ENCODE data around the gene ZNF276. TPM values are rescaled to one million over a fixed set of nuclear protein-coding genes. Genes with fewer than 3 reads are reported as not detected.

ZNF276 gene
- total and polyA plus RNA-seq, 2 of the 8 experiments (the other 6 are each of a cell fraction or from before 2014, with no cell fraction given): 6.4 to 9.3 TPM

DNA sequence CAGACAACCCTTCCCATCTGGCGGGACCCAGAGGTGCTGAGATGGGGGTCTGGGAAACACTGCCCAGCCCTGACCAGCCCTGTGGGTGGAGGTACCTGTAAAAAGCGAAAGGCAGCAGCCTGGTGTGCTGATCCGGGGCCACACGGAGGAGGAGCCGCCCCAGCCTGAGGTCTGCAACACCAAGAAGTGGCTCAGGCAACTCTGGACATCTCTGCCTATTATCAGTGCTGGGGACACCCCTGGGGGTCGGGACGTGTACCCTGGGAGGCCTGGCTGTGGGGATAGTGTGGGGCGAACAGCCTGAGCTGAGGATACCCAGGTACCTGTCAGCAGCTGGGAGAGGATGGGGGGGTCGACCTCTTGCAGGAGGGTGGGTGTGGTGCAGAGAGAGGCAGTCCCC lies 18.0 kb downstream of the ZNF276 start:
- no peak overlapping the region for H4K5ac ChIP-seq (ENCODE audit: insufficient read length, low read depth, low read length)
- POLR2A ChIA-PET (ENCODE audit: partially characterized antibody): interaction anchor here (0.8 to 5.4 kb wide), 10 partner anchors 8 to 39 kb away, joined by 3 to 19 read pairs (median 4); no protein-coding TSS in a partner anchor
- H4K8ac ChIP-seq (ENCODE audit: extremely low read depth, insufficient read depth, low read length): no peak overlapping the region
- H3K4me2 ChIP-seq (ENCODE audit: insufficient read depth in 1 of 2, low read depth in 2 of 2, low read length in 2 of 2): no peak overlapping the region
- no peaks in the 10 kb centered on the region for H3K23me2 ChIP-seq (ENCODE audit: low read depth, low read length)
- H3K79me1 ChIP-seq (ENCODE audit: low read depth, low read length): peaks cover 2% of the 10 kb centered on the region; the same call in 1 of the 2 replicates
- H3K4ac ChIP-seq (replicated peaks; ENCODE audit: insufficient read length, low read depth, low read length): no peak overlapping the region
- H2AK5ac ChIP-seq (ENCODE audit: low read depth, low read length): no peak overlapping the region
- H3K79me2 ChIP-seq (ENCODE audit: control insufficient read depth in 1 of 2, insufficient read depth in 2 of 2, low read length in 2 of 2): no peaks in the 10 kb centered on the region
- peaks cover 4 to 11% of the 10 kb centered on the region in 2 experiments for H4K20me1 ChIP-seq (replicated peaks in 1 of 2; ENCODE audit: control insufficient read depth in 1 of 2, insufficient read depth in 2 of 2, low read length in 2 of 2)
- no peak overlapping the region for H2BK120ac ChIP-seq (replicated peaks; ENCODE audit: low read depth, low read length)
- no peak overlapping the region for H4K91ac ChIP-seq (replicated peaks; ENCODE audit: insufficient read length, low read length)
- no peak overlapping the region for H3K18ac ChIP-seq (ENCODE audit: extremely low read depth, low read length)
- H2AFZ ChIP-seq (ENCODE audit: low read length): no peak overlapping the region
- H3K36me3 ChIP-seq (ENCODE audit: control insufficient read depth in 2 of 4, insufficient read depth in 4 of 4, low read length in 3 of 4): peaks cover 28 to 61% (median 49%) of the 10 kb centered on the region in 4 experiments
- CTCF ChIA-PET (ENCODE audit: partially characterized antibody): interaction anchor here (0.6 to 7.8 kb wide), 9 partner anchors 10 to 160 kb away, joined by 3 to 69 read pairs (median 4); no protein-coding TSS in a partner anchor
- no peak overlapping the region for H2BK5ac ChIP-seq (ENCODE audit: low read depth, low read length)
- no peak overlapping the region for H3K56ac ChIP-seq (replicated peaks; ENCODE audit: insufficient read length, low read depth, low read length)
- H3K4me3 ChIP-seq (ENCODE audit: extremely low read depth in 1 of 4, insufficient read depth in 2 of 4, low read depth in 3 of 4, low read length in 4 of 4): no peak overlapping the region
- H3K23ac ChIP-seq (ENCODE audit: insufficient read length): no peak overlapping the region
- no peak overlapping the region for H2BK15ac ChIP-seq (ENCODE audit: low read length)
- no peak overlapping the region for H3K9ac ChIP-seq (replicated peaks in 1 of 4; ENCODE audit: extremely low read depth in 1 of 4, low read depth in 3 of 4, low read length in 3 of 4)
- no peak overlapping the region for H2BK20ac ChIP-seq (ENCODE audit: low read length)
- H3K4me1 ChIP-seq (replicated peaks in 1 of 4; ENCODE audit: control insufficient read depth in 3 of 4, insufficient read depth in 4 of 4, low read length in 3 of 4): no peaks in the 10 kb centered on the region
- no peak overlapping the region for H3K14ac ChIP-seq (ENCODE audit: insufficient read length)
- 90% methylated on average over 9 of the region's 9 CpGs; no CpG with 5 or more reads in 1 of the 2 experiments for WGBS, 2 experiments (ENCODE audit: extremely low coverage in 1 of 2, insufficient coverage in 1 of 2, insufficient read length in 1 of 2, insufficient replicate concordance in 2 of 2, low coverage in 1 of 2, low lambda C conversion rate in 2 of 2, missing lambda C conversion rate in 1 of 2)
- FAIRE-seq (no peak), DNase-seq (ENCODE audit: low read depth in 1 of 2, low spot score in 2 of 2) (no peak)
- no peaks in the 10 kb centered on the region for H3K27me3 ChIP-seq (replicated peaks in 1 of 4; ENCODE audit: control insufficient read depth in 3 of 4, extremely low read depth in 1 of 4, insufficient read depth in 3 of 4, low read length in 3 of 4)
- H3K27ac ChIP-seq (ENCODE audit: low read depth, low read length): no peak overlapping the region
- no peak overlapping the region for H2BK12ac ChIP-seq (ENCODE audit: low read depth, low read length)
- H3K9me3 ChIP-seq (ENCODE audit: insufficient read depth in 2 of 2, low read depth in 1 of 2, low read length in 1 of 2): no peaks in the 10 kb centered on the region
- TF ChIP-seq, protein P1, sequence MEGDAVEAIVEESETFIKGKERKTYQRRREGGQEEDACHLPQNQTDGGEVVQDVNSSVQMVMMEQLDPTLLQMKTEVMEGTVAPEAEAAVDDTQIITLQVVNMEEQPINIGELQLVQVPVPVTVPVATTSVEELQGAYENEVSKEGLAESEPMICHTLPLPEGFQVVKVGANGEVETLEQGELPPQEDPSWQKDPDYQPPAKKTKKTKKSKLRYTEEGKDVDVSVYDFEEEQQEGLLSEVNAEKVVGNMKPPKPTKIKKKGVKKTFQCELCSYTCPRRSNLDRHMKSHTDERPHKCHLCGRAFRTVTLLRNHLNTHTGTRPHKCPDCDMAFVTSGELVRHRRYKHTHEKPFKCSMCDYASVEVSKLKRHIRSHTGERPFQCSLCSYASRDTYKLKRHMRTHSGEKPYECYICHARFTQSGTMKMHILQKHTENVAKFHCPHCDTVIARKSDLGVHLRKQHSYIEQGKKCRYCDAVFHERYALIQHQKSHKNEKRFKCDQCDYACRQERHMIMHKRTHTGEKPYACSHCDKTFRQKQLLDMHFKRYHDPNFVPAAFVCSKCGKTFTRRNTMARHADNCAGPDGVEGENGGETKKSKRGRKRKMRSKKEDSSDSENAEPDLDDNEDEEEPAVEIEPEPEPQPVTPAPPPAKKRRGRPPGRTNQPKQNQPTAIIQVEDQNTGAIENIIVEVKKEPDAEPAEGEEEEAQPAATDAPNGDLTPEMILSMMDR (IDR thresholded peaks at IDR 0.05; ENCODE audit: control extremely low read depth in 1 of 3, insufficient read depth in 1 of 3, low read depth in 1 of 3, low read length in 3 of 3): no peak
- no peak for TF ChIP-seq NANOG (IDR thresholded peaks at IDR 0.05; ENCODE audit: insufficient read depth, low read depth, low read length, poor library complexity, severe bottlenecking)
- TF ChIP-seq EGR1 (IDR thresholded peaks at IDR 0.05; ENCODE audit: borderline replicate concordance, low read depth, low read length): no peak
- TF ChIP-seq RXRA (IDR thresholded peaks at IDR 0.05; ENCODE audit: insufficient read depth, low read depth, low read length): no peak
- TF ChIP-seq CTBP2 (IDR thresholded peaks at IDR 0.05; ENCODE audit: borderline replicate concordance, insufficient read depth, insufficient read length, low read length): no peak
- no peak for TF ChIP-seq KDM4A (IDR thresholded peaks at IDR 0.05; ENCODE audit: low read depth, low read length, severe bottlenecking)
- TF ChIP-seq, protein P2, sequence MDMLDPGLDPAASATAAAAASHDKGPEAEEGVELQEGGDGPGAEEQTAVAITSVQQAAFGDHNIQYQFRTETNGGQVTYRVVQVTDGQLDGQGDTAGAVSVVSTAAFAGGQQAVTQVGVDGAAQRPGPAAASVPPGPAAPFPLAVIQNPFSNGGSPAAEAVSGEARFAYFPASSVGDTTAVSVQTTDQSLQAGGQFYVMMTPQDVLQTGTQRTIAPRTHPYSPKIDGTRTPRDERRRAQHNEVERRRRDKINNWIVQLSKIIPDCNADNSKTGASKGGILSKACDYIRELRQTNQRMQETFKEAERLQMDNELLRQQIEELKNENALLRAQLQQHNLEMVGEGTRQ (IDR thresholded peaks at IDR 0.05; ENCODE audit: low read length): no peak
- no peak for TF ChIP-seq E2F6 (IDR thresholded peaks at IDR 0.05)
- no peak for TF ChIP-seq CHD1 (IDR thresholded peaks at IDR 0.05; ENCODE audit: low read depth, low read length)

Measured in H1 (cell line).